ENCODE results near the gene C2CD2.

Gene C2CD2

DNA sequence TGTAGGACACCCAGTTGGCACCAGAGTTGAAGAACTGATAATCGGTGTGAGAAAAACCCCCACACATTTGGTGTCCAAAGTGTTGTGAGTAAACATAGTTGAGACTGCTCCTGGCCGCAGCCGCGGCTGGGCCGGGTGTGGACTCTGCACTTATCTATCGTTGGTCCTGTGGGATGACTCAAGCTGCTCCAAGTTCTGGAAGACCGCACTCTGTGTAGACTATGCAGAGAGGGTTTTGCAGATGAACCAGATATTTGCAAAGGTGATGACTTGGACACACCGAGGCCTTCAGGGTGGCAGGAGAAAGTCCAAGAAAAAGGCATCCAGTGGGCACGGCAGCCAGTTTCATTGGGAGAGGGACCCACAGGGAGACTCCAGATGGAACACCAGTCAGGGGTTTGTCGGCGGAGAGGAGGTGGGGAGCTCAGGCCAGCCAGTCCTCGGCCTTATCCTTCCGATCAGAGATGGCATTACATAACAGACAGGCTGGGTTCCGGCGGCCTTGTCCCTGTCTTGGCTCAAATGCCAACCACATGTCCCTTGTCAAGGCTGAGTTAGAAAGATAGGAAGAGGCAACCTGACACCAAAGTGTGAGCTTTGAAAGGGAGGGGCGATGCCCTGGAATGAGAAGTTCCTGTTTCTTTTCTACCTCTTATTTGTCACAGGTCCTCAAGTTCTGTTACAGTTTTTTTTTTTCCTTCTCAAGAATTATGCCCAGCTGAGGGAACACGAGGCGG, 21.1 kb downstream of the C2CD2 start:
- DNase-seq (ENCODE audit: low spot score), result no peak

DNA sequence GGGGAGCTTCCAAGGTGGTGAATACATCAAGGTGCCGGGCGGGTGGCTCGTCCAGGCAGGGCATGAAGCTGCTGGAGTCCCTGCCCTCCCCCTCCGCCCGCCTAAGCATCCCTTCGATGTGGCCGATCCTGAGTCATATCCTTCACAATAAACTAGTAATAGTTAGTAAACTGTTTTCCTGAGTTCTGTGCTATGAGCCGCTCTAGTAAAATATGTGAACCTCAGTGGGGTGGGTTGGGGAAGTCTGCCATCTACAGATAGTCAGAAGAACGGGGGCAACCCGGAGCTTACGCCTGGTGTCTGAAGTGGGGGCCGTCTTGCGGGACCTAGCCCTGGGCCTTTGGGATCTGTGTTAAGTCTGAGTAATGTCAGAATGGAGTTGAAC, 21.6 kb downstream of the C2CD2 start:
- DNase-seq (ENCODE audit: low spot score), result no peak

DNA sequence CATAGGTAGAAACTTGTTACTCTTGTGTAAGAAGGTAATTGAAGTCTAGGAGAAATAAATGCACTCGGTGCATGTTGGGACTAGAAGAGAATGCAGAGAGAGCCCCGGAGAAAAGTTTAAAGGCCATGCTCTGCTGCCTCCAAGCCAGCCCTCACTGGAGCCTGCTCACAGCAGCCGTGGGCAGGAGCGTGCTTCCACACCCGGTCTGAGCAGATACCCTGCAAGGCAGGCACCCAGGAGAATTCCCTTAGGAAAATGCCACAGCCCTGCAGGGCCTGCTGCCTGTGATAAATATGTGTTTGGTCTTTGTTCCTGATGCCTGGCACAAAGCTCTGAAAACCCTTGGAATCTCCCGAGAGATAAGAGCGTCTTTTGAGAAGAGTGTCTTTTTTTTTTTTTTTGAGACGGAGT, 22.8 kb downstream of the C2CD2 start:
- no peak for DNase-seq (ENCODE audit: low spot score)

DNA sequence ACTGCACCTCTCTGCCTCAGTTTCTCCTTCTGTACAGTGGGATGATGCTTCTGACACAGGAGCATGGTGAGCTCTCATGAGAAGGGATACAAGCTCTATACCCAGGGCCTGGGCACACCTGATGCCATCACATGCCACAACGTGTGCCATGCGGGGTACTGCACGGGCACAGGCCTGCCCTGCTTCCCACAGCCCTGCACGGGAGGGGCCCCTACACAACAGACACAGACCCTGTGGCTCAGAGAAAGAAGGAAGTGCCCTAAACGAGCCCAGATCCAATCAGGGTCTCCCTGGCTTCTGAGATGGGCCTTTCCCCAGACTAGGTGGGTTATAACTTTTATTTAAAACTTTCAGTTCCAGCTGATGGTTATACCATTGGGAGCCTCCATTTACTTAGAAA, 24.6 kb downstream of the C2CD2 start:
- no peak for DNase-seq (ENCODE audit: low spot score)

DNA sequence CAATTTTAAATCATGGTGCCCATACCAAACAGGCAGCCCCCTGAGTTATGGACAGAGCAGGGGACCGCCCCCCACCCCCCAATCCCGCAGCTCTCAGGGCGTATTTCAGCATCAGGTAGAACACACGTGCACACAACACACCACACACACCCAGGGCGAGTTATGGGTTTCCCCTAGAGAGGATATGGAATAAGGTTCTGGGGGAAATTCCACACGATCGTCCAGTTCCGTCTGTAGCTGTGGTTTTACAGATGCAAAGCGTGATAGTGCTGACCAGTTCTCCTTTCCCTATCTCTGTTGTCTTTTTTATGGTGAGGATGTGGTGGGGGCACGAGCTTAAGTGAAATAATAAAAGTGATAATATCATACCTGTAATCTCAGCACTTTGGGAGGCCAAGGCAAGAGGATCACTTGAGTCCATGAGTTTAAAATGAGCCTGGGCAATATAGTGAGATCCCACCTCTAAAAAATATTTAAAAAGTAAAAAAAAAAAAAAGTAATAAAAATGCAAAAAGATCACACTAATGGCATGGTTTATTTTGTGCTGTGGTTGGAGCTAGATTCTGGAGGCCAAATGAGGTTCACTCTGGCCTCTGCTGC, 25.1 kb downstream of the C2CD2 start:
- peak; percentile 47 for DNase-seq (ENCODE audit: low spot score)

DNA sequence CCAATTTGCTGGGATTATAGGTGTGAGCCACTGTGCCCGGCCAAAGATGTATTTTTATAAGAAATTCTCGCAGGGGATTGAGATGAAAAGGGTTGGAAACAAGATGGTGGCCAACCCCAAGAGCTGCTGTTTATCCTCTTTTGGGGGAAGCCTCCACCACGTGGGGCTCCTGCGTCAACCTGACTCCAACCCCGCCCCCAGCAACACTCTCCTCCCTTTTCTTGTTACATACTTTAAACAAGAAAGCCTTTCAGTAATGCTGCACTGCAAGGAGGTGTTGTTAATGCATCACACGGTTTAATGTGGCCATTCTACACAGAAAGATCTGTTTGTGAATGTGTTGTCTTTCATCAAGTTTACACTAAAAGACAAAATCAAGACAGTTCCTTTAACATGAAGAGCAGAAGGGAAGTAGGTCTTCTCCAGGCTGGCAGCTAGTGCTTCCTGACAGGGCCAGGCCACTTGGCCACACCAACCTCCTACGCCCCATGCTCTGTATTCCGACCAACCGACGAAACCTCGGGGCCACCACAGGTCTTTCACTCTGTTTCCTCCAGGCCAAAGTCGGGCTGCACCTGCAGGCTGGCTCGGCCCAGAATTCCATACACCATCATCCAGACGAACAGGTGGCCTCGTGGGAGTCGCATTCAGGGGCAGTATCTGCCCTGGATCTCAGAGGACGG, 25.9 kb downstream of the C2CD2 start:
- DNase-seq (ENCODE audit: low spot score), result peak; percentile 35

DNA sequence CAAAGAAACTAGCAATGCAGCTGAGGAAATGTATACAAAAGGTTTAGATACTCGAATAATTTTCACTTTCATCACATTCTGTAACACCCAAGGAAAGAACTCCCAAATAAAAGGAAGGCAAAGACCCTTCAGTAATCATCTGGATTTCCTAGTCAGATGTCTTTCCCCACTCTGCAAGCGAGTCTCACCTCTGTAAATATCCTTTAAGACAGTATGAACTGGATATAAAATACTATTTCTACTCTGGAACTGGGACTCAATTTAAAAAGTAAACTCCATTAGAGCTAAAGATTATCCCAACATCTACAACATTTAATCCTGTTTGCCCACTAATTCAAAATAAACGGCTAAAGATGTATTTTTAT, 27.0 kb downstream of the C2CD2 start:
- DNase-seq (ENCODE audit: low spot score), result no peak

DNA sequence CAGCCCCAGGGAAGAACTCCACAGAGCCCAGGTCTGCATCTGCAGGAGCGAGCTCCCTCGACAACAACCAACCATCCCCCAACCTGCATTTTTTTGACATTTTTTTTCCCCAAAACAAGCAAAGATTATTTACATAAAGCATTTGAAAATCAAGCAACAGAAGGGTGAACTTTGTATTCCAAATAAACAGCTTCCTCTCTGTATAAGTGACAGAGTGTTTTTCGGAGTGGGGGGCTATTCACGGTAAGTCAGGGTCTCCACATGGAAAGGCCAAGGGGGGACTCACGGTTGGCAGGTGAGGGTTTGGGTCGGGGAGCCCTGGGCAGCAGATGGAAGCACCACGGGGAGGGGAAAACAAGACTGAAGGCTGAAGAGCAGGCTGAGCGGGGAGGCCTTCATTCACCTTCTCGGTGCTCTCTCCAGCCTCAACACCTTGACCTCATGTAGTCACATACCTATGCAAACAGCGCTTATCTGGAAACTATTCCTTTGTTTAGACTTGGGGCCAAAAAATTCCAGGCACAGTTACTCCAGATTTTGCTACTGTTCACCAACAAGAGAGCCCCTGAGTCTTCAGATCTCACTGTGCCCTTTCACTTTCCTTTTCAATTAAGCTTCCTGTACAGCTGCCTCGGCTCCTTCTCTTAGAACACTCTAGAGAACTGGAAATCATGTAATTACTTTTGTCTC, 27.6 kb downstream of the C2CD2 start:
- DNase-seq (ENCODE audit: low spot score), result peak; percentile 78

DNA sequence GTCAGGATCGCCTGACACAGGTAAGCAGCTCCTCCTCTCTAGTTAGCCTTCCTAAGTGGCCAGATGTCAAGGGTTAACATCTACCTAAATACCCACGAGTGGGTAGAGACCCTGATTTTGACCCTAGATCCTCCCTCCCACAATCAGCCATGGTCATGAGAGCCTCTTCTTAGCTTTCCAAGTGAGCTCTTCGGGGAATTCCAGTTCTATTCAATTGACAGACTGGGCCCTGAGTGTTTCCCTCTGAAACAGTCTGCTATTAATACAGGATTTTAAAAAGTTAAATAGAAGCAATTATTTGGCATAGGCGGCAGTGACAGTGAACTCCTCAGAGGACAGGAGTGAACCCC, 28.1 kb downstream of the C2CD2 start:
- no peak for DNase-seq (ENCODE audit: low spot score)

DNA sequence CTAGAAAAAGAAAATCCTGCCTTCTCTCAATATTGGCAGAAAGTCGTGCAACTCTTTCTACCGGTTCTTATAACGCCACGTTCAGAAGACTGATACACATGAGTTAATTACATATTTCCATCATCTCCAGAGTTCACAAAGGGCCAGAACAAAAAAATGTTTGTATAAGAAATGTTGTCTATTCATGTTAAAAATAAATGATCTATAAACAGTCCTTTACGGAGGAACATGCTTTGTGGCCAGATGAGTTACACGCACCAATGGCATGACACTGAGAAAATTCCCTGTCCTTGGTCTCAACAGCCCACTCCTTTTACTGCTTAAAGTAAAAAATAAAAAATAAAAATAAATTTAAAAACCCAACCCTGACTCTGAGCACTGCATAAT, 29.5 kb downstream of the C2CD2 start:
- DNase-seq (ENCODE audit: low spot score), result no peak

DNA sequence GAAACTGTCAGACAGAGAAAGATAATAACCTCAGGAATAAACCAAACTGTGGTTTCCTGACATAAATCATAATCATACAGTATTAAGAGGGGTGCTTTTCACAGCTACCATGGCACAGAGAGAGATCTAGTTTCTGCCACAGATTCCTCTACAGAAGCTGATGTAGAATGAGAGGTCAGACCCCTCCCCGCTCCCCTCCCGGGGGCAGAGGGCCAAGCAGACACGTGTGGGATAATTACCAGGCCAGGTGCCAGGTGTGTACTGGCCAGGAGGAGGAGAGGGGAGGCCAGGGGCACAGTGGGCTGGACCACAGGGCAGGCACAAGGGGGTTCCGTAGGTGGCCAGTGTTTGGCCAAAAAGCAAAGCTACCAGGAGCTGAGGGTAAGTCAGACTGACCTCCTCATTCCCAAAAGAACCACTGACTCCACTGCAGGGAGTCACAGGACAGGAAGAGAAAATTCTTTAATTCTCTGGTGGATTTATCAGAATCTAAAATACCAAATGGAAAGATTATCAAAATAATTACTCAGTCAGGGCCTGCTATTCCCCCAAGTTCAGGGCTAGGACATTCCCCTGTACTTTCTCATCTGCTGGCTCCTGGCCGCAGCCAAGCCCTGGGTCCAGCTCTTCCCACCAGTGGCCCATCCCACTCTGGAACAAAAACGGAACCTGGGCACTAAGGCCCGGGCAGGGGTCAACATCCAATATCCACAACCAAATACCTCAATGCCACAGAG, 30.0 kb downstream of the C2CD2 start:
- DNase-seq (ENCODE audit: low spot score), result no peak

DNA sequence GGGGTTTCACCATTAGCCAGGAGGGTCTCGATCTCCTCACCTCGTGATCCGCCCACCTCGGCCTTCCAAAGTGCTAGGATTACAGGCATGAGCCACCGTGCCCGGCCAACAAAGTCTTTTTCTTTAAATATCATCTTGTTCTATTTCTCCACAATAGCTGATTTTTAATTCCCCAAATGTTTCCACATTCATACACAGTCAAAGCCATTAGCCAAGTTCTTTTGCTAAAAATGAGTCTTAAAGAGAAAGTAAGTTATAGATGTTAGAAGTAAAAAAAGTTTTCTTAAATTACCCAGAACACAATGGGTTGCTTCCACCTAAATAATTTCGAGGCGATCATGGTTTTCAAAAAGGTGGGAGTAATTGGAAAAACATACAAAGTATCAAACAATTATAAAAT, 30.6 kb downstream of the C2CD2 start:
- DNase-seq (ENCODE audit: low spot score), result no peak

DNA sequence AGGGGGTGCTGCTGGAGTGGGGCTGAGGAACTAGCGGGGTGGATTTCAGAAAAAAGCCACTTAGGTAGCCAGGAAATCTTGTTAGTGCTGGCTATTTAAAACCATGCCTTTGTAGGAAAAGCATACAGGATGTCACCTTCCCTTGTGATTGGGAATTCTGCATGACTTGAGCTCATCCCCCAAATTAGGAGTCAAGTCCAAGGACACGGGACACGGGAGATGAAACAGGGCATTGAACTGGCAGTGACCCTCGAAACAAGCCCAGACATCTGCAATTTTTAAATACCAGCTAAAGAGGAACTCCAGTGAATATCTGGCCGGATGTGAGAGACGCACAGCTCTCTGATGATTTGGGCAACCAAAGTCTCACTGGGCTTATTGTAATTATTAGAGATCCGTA, 32.8 kb downstream of the C2CD2 start:
- peak; percentile 51 for DNase-seq (ENCODE audit: low spot score)

DNA sequence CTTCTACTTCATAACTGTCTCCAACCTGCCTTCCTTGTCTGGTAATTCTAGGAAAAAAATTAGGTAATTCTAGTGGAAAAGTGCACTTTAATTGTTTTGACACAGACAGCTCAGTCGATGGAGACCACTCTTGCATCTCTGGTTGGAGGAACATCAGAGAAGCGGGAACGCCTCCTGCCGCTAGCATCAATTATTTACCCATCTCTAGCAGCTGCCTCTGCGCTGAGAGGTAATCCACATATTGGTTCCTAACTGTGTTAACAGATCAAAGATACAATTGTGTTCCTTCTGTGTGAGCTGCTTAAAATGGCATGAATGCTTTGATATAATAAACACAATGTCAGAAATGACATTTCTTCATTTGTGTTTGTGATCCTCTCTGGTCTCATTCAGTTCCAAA, 33.3 kb downstream of the C2CD2 start:
- no peak for DNase-seq (ENCODE audit: low spot score)

DNA sequence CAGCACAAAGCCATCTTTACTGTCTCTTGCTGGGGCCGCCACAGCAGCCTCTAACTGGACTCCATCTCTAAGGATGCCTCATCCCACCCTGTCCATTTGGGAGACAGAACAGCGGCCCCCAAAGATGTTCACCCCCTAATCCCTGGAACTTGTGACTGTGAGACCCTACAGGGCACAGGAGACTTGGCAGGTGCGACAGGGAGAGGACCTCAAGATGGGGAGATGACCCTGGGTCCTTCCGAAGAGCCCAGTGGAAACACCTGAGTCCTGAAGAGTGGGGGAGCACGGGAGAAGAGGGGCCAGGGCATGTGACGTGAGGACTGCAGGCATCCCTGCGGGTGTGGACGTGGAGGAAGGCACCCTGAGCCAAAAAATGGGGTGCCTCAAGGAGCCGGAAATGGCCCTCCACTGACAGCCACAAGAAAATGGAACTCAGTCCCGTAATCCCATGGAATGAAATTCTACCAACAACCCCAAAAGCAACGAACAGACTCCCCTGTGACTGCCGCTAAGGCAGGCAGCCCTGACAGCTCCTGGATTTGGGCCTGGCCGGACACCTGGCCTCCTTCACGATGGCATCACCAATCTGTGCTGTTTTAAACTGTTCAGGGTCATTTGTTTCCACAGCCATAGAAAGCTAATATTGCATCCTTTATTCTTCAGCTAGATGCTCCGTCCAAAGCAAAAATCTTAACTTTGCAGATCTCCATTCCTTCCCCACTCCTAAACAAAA, 34.0 kb downstream of the C2CD2 start:
- DNase-seq (ENCODE audit: low spot score), result no peak

DNA sequence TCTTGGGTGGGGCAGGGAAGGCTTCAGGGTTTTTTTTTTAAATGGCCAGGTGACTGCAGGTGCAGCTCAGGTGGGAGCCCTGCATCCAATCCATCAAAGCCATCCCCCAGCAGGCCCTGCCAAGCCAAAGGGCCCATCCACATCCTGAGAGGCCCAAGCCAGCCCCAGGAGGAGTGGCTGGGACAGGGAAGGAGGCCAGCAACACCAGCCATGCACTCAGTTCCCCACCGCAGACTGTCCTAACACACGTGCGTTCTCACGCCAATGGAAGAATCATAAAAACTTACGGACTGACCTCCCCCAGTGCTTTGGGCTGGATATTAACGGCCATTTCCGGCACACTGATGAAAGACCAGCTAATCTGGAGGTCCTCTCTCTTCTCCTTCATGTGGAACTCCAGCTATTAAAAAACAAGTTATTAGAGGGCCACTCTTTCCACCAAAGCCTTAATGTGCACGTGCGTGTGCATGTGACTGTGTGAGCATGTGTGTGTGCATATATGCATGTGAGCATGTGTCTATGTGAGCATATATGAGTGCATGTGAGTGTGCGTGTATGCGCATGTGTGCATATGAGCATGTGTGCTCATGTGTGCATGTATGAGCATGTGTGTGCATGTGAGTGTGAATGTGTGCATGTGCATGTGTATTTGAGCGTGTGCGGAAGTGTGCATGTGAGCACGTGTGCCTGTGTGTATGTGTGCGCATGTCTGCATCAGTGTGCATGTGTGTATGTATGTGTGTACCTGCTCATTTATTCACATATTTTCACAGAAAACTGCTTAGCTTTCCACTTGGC, 35.1 kb downstream of the C2CD2 start:
- no peak for DNase-seq (ENCODE audit: low spot score)

DNA sequence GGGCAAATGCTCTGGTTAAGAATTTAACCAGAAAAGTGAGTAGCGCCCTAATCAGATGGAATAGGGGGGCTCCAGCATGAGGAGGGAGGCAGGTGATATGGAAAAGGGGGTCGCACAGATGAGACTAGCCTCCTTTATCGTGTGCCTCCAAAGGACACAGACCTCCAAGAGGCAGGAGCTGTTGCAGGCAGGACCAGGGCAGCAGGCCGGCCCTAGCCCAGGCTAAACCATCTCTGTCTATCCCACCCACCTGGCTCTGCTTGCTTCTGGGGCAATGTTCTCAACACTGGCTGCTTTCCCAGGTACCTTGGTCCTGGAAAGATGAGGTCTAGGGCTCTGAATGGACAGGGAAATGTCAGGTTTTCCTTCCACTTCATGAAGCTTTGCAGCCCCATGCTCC, 36.3 kb downstream of the C2CD2 start:
- DNase-seq (ENCODE audit: low spot score), result no peak

DNA sequence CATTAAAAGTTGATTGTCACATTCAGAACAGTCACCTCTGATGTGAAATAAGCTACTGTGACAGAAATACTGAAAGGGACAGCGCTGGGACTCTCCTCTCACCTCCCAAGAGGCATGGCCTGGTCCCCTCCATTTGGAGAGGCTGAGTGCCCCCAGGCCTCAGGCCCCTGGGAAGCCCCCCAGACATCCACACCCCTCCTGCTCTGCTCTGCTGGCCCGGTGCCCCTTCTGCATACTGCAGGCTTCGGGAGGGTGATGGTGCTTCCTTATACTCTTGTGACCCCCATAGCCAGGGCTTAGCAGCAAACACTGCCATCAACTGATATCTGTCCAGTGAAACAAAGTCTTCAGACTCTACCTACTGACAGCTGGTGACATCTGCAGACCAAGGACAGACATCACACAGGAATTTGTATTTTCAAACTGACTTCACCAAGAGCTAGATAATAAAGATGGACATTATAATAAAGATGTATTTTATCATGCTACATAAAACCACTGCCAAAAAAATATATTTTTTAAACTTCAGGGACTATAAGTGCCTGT, 36.9 kb downstream of the C2CD2 start:
- DNase-seq (ENCODE audit: low spot score), result no peak

DNA sequence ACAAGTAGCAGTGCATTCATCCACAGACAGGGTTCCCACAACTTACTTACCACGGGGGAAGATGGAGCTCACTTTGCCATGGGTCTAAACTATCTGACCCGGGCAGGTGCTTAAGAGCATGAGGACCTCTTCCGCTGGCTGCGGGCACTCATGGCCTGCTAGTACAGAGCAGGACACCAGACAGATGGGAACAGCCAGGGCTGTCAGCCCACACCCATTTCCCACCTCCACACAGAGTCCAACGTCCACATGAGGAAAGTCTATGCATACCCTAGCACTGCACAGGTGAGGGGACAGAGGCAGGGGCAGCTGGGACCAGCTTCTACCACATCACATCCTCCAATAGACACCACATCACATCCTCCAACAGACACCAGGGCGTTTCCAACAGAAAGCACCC, 38.9 kb downstream of the C2CD2 start:
- DNase-seq (ENCODE audit: low spot score), result no peak

DNA sequence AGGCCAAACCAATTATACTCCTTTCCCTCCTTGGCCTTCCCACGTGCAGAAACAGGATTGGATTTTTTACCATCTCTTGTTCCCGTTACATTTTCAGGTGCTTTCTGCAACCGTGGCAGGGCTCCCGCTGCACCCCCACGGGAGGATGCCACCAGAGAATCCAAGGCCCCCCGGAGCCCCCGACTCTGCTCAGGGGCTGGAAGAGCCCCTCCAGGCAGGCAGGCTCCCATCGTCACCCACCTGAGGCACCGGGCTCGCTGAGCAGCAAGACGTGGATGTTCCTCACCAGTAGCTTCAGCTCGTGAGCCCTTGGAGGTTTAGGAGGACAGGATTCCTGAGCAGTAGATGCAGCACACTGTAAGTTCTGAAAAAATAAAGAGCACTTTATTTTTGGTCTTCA, 39.5 kb downstream of the C2CD2 start:
- DNase-seq (ENCODE audit: low spot score), result no peak

DNA sequence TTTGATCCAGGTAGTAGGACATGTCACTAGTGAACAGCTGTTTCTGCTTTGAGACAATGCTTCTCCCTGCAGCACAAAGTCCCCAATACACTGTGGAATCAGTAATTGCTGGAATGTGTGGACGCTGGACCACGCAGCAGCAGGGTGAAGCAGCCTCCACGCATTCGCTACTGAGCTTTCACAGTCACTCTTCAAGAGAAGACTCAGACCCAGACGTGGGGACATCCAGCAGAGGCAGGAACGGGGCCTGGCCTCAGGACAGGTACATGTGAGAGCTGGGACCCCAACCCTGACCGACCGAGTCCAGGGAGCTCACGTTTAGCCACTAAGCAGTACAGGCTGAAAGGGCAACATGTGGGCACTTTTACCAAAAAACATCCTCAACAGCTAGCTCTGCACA, 40.6 kb downstream of the C2CD2 start:
- no peak for DNase-seq (ENCODE audit: low spot score)
